ENCODE measurements around the gene PRPH2. TPM values are rescaled to one million over a fixed set of nuclear protein-coding genes. Genes with fewer than 3 reads are reported as not detected.

The PRPH2 gene
- under 1 TPM in 1 of 6 experiments, not detected in 5; 0.16 TPM for total RNA-seq
- long read RNA-seq, result 0 reads

GRCh38 chr6:42722497-42722896 is at the start of gene PRPH2:
Gene PRPH2, minus strand, starts transcription at chr6:42722597. Its CDS starts 263 bp downstream, at chr6:42722334.
- no peak for ATAC-seq
- Histone ChIP-seq H3K27ac (no peak within 1 kb of the TSS), H3K27me3 (no peaks in the 10 kb centered on the region), H3K4me1 (peaks cover 0 to 7% (median under 1%) of the 10 kb centered on the region in 4 donors), H3K4me3 (no peak within 1 kb of the TSS), H3K9me3 (no peaks in the 10 kb centered on the region), H3K36me3 (no peaks in the 10 kb centered on the region)
- DNase-seq, result no peak
- 50% methylated on average over 1 of the region's 6 CpGs for WGBS (ENCODE audit: insufficient coverage, low coverage, low lambda C conversion rate, missing lambda C conversion rate)
- no peak for TF ChIP-seq CTCF (IDR thresholded peaks at IDR 0.05)
- no peak for TF ChIP-seq POLR2A (IDR thresholded peaks at IDR 0.05)
- intact Hi-C loops (cut with DNase I), result no loop called here

GRCh38 chr6:42771741-42772100 is 49.3 kb upstream of the PRPH2 start:
- no peak overlapping the region for H3K4me3 ChIP-seq
- WGBS (ENCODE audit: insufficient coverage, low coverage, low lambda C conversion rate, missing lambda C conversion rate), result 50% methylated on average over 3 of the region's 3 CpGs

GRCh38 chr6:42769836-42770235 is 47.4 kb upstream of the PRPH2 start:
- WGBS (ENCODE audit: insufficient coverage, low coverage, low lambda C conversion rate, missing lambda C conversion rate), result 100% methylated on average over 2 of the region's 2 CpGs
- DNase-seq (no peak), ATAC-seq (no peak)
- TF ChIP-seq CTCF (IDR thresholded peaks at IDR 0.05) (no peak), POLR2A (IDR thresholded peaks at IDR 0.05) (no peak)
- H3K9me3 ChIP-seq, result no peaks in the 10 kb centered on the region
- H3K36me3 ChIP-seq, result no peaks in the 10 kb centered on the region
- no peak overlapping the region for H3K27ac ChIP-seq
- peaks cover 0 to 9% (median 0%) of the 10 kb centered on the region in 4 donors for H3K4me1 ChIP-seq
- H3K27me3 ChIP-seq, result no peaks in the 10 kb centered on the region
- intact Hi-C loops (cut with DNase I), result no loop called here
- H3K4me3 ChIP-seq, result no peak overlapping the region

More at GRCh38 chr6:42771741-42772100, 49.3 kb upstream of the PRPH2 start:
- Histone ChIP-seq H3K36me3 (no peaks in the 10 kb centered on the region), H3K9me3 (no peaks in the 10 kb centered on the region), H3K27me3 (no peaks in the 10 kb centered on the region), H3K4me1 (peaks cover 0 to 9% (median 0%) of the 10 kb centered on the region in 4 donors), H3K27ac (no peak overlapping the region)
- ATAC-seq (no peak), DNase-seq (no peak)
- TF ChIP-seq POLR2A (IDR thresholded peaks at IDR 0.05), result no peak
- intact Hi-C loops (cut with DNase I), result no loop called here

GRCh38 chr6:42769051-42769450 is 46.7 kb upstream of the PRPH2 start:
- H3K27me3 ChIP-seq, result no peaks in the 10 kb centered on the region
- no peak for ATAC-seq
- 100% methylated on average over 3 of the region's 4 CpGs for WGBS (ENCODE audit: insufficient coverage, low coverage, low lambda C conversion rate, missing lambda C conversion rate)
- no peak for DNase-seq
- TF ChIP-seq POLR2A (IDR thresholded peaks at IDR 0.05) (no peak), CTCF (IDR thresholded peaks at IDR 0.05) (no peak)
- no peak overlapping the region for H3K4me3 ChIP-seq
- no peak overlapping the region for H3K27ac ChIP-seq
- peaks cover 0 to 9% (median 0%) of the 10 kb centered on the region in 4 donors for H3K4me1 ChIP-seq
- no peaks in the 10 kb centered on the region for H3K9me3 ChIP-seq
- no peaks in the 10 kb centered on the region for H3K36me3 ChIP-seq
- intact Hi-C loops (cut with DNase I), result no loop called here

GRCh38 chr6:42766163-42766670 is 43.8 kb upstream of the PRPH2 start:
- Histone ChIP-seq H3K36me3 (no peaks in the 10 kb centered on the region), H3K4me1 (peaks cover 0 to 6% (median 0%) of the 10 kb centered on the region in 4 donors), H3K27me3 (no peaks in the 10 kb centered on the region), H3K27ac (no peak overlapping the region), H3K9me3 (no peaks in the 10 kb centered on the region), H3K4me3 (no peak overlapping the region)
- DNase-seq, result no peak
- intact Hi-C loops (cut with DNase I), result no loop called here
- no peak for ATAC-seq
- WGBS (ENCODE audit: insufficient coverage, low coverage, low lambda C conversion rate, missing lambda C conversion rate), result 92% methylated on average over 5 of the region's 5 CpGs
- no peak for TF ChIP-seq POLR2A (IDR thresholded peaks at IDR 0.05)
- TF ChIP-seq CTCF (IDR thresholded peaks at IDR 0.05), result no peak
